PFSK-1 (cell line): ENCODE data around the gene TNS1.

Source experiments
- POLR2AphosphoS5 ChIP-seq: IDR thresholded peaks from 2 replicates; pipeline ENCODE4 v1.6.1; 2012; ENCODE audit warnings: low read depth, mild to moderate bottlenecking, control low read depth, low read length, moderate library complexity
- REST ChIP-seq, 2 experiments: IDR thresholded peaks; 2 replicates each; pipeline versions ENCODE4 v1.6.1 to v1.8.0; 2011 to 2012; ENCODE audit warnings: low read depth in 2 of 2, low read length in 2 of 2, control low read depth in 1 of 2, inconsistent platforms in 1 of 2, mild to moderate bottlenecking in 1 of 2, moderate library complexity in 1 of 2; ENCODE audit not compliant: insufficient read depth in 1 of 2
- SIN3A ChIP-seq: IDR thresholded peaks from 2 replicates; pipeline ENCODE4 v1.6.1; 2012; ENCODE audit warnings: mild to moderate bottlenecking, low read length, moderate library complexity, borderline replicate concordance; ENCODE audit not compliant: insufficient read depth
- TAF1 ChIP-seq: IDR thresholded peaks from 2 replicates; pipeline ENCODE4 v1.6.1; 2012; ENCODE audit warnings: low read length, control low read depth, borderline replicate concordance; ENCODE audit not compliant: insufficient read depth

DNA sequence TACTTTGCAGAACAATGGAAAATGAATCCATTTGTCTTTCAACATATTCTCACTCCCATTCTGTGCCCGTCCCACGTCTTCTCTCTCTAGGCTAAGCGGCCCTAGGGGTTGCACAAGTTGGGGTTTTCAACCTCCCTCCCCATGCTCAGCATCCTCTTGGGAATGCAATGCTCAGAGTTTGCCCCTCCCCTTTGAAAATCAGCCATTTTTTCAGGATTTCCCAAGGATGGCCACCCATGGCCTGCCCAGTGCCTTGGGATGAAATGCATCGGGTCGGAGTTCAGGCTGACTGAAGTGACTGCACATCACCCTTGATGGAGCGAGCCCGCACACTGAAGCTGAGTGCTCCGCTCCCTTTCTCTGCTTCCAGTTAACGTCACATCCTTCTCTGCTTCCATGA lies 87.9 kb downstream of the TNS1 start:
- TF ChIP-seq TAF1 (no peak), REST (IDR thresholded peaks at IDR 0.05; ENCODE audit: insufficient read depth in 1 of 2, low read depth in 2 of 2, low read length in 2 of 2) (no peak), SIN3A (no peak), POLR2AphosphoS5 (no peak)
